GM18519 (cell line): ENCODE data around the gene ZNF260.
A peak's percentile ranks its signal among the peaks of the same experiment; 100 is the strongest.
"Not testable (repeated sequence)": the region's sequence is repeated elsewhere in the genome, so short reads cannot be mapped to it uniquely, and the experiment has no call there.

Experiments used
- ATAC-seq: cut with Tn5 transposase; IDR thresholded peaks from one replicate; pipeline ENCODE4 v1.9.1; 2021; ENCODE audit warnings: mild to moderate bottlenecking, moderate library complexity; ENCODE audit not compliant: unreplicated experiment, low FRiP score

The ZNF260 gene

DNA sequence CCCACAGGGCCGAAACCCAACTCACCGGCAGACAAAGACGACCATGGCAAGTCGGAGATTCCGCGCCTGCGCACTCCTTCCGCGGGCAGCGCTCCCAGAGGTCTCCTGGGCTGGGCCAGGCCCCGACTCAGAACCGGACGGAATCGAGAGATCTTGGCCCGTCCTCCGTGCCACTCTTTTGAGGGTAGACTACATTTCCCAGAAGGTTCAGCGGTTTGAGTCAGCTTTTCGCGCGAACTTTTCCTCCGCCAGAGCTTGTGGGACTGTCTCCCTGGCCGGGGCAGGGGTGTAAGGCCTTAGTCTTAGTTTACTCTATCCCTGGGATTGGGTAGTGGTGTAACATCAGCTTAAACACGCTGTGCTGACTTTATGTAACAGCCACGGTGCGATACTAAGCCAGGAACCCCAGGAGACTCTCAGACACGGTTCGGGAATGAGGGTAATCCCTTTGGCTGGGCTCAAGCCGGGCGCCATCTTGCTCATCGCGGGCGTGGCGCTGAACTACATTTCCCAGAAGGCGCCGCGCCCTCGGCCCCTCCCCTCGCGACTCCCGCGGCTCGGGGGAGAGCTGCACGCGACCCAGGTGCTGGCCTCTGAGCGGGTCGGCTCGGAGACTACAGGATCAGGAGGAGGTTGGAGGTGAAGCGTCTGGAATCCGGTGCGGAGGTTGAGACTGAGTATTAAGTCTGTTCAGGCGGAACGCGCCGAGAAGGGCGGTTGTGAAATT, at the start of gene ZNF260:
ZNF260 (minus strand) TSS at position 78 of the 727 bp plus-strand sequence. CDS start 13,033 bp downstream, outside the sequence.
- ATAC-seq, result peak; percentile 77

DNA sequence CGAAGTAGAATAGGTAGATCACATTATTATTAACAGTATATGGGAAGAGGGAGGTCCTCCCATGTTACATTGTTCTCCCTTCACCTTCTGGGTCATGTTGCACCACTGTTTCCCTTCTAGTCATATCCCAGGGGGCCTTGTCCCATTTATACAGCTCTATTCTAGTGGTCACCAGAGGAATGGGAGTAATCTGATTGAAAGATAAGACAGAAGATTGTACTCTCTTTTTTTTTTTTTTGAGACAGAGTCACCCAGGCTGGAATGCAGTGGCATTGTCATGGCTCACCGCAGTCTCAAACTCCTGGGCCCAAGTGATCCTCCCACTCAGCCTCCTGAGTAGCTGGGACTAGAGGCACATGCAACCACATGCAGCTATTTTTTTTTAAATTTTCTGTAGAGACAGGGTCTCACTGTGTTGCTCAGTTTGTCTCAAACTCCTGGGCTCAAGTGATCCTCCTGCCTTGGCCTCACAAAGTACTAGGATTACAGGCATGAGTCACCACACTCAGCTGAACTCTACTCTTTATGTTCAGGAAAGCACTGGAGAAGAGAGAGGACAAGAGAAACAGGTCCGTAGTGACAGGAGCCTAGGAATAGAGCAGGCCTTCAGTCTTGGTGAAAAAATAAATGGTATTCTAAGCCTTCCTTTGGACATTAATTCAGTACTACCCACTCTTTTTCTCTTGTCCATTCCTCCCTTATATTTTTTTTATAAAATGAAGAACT, 49.4 kb upstream of the ZNF260 start:
- no peak for ATAC-seq

DNA sequence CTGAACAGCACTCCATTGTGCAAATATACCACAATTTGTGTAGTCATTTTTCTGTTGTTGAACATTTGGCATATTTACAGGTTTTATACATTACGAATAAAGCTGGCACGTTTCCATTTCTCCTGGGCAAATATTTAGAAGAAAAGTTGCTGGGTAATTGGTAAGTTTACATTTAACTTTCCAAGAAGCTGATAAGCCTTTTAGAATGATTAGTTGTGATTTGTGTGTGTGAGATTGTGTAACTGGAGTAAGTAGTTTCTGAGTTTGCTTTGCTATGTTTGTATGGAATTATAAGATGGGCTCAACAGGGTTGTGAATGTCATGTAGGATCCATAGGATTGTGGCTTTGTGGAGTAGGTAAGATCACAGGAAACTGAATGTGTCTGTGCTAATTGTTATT, 46.7 kb upstream of the ZNF260 start:
- no peak for ATAC-seq

DNA sequence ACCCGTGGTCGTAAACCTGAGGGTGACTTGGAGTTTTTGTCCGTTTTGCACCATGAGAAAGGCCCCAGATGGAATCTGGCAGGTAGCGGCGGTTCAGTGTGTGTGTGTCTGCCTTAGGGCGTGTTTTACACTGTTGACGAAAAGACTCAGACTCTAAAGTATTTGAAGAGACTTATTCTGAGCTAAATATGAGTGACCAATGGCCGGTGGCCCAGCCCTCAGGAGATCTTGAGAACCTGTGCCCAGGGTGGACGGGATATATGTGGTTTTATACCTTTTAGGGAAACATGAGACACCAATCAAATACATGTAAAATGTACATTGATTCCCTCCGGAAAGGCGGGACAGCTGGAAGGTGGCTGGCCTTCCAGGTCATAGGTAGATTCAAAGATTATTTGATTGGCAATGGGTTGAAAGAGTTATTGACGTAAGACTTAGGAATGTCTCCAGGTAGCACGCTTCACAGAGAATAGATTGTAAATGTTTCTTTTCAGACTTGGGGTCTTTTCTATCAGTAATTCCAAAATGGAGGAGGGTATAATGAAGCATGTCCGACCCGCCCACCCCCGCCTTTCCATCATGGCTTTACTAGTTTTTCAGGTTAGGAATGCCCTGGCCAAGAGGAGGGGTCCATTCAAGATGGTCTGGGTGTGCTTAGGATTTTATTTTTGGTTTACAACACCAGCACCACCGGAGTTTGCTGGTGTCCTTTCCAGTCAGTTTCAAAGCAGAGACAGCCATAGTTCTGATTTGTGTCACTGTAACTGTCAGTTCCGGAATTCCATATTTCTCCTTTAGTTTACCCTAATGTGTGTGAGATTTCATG, 46.0 kb upstream of the ZNF260 start:
- ATAC-seq, result no peak

DNA sequence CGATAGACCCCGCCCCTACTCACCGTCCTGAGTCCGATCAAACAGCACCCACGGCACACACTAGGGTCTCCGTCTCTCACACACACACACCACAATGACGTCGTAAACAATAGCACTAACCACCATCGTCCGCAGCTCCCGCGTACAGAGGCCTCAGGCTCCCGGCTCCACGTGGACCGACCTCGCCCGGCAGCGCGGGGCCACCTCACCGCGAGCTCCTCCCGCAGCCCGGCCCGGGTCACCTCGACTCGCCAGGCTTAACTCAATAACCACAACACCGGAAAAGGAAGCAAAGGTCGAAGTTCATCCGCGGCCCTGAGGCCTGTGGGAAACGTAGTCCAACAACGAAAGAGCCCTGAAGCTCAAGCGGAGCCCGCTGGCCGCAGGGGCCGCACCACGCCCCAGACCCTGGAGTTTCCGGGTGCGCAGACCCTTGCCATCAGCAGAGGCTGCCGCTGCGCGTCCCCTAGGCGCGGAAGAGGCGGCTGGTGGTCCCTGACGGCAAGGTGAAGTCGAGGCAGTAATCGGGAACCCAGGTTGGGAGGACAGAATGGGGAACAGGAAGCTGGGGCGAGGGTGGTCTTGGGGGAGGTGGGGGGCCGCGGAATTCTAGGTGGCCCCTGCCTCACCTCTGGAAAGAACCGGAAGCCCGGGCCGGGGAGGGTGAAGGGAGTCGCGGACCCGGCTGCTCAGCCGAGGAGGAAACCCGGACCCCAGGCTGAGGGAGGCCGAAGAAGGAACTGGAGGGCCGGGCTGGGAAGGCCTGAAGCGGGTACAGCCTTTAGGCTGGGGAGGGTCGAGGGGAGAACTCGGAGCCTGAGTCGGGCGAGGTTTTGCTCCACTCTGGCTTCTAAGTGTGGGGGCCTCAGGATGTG, 45.2 kb upstream of the ZNF260 start, which contains the start of gene ZNF529:
ZNF529 (minus strand) TSS at position 273 of the 875 bp plus-strand sequence. CDS start 946 bp downstream, outside the sequence.
- peak; percentile 82 for ATAC-seq

DNA sequence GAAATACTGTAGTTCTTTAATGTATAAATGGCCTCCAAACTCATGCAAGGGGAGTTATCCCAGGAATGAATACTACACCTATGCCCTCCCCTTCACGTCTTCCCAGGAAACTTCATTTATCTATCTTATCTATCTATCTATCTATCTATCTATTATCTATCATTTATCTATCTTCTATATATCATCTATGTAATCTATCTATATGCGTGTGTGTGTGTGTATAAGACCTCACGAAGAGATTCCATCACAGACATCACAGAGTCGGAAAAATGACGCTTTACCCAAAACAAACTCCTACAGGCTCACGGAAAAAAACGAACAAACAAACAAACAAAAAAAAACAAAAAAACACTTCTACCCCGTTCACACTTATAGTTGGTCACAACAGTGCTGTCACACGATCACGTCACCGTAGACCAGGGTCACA, 44.5 kb upstream of the ZNF260 start:
- ATAC-seq, result no peak

DNA sequence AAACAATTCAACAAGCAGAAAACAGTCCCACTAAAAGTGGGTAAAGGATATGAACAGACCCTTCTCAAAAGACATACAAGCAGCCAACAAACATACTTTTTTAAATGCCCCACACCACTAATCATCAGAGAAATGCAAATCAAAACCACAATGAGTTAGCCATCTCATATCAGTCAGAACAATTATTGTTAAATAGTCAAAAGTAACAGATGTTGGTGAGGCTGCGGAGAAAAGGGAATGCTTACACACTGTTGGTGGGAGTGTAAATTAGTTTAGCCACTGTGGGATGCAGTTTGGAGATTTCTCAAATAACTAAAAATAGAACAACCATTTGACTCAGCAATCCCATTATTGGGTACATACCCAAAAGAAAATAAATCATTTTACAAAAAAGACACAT, 36.3 kb upstream of the ZNF260 start:
- no peak for ATAC-seq

DNA sequence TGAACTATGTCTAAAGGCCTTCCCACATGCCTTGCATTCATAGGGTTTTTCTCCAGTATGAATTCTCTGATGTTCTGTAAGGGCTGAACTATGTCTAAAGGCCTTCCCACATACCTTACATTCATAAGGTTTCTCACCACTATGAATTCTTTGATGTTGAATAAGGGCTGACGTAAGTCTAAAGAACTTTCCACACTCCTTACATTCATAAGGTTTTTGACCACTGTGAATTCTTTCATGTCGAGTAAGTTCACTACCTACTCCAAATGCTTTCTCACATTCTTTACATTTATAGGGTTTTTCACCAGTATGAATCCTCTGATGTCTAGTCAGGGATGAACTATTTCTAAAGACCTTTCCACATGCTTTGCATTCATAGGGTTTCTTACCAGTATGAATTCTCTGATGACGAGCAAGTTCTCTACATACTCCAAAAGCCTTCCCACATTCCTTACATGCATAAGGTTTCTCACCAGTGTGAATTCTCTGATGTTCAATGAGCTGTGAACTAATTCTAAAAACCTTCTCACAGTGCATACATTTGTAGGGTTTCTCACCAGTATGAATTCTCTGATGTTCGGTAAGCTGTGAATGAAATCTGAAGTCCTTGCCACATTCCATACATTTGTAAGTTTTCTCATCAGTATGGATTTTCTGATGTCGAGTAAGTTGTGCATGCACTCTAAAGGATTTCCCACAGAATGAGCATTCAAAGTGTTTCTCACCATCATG, 19.1 kb upstream of the ZNF260 start:
- ATAC-seq, result no peak

DNA sequence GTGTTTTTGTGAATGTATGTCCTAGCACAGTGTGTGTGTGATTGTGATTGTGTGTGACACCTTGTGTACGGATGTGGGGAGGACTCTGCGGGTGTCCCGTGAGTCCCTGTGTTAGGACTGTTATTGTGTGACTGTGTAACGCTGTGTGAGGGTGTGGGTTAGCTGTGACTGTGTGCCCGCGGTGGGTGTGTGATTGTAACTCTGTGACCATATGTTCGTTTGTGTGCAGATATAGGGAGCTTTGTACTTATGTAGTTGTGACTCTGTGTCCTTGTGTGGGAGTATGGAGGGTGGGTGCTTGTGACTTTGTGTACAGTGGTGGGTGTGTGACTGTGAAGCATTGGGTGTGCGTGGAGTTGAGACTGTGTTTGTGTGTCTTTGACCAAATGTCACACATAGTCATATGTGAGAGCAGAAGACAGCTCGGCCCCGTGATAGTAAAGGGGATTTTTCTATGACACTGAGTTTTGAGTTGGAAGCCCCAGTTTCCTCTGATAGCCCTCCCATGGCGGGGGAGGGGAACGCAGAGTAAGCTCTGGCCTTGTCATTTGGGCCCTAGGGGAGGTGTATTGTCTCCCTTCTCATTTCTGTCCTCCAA, 949 bp upstream of the ZNF260 start:
- peak; percentile 15 for ATAC-seq

DNA sequence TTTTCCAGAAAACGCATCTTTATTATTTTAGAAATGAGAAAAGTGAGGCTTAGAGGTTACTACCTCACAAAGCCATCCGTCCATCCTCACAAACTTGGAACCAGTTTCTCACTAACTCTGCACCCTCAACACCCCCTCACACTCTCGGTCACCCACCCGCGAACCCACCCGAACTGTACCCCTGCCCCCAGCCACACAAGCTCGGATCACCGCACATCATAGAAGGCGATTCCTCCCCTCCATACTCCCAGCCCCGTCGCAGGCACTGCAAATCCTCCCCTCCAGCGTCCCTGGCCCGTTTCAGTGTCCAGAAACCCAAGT, 238 bp downstream of the ZNF260 start:
- no peak for ATAC-seq

DNA sequence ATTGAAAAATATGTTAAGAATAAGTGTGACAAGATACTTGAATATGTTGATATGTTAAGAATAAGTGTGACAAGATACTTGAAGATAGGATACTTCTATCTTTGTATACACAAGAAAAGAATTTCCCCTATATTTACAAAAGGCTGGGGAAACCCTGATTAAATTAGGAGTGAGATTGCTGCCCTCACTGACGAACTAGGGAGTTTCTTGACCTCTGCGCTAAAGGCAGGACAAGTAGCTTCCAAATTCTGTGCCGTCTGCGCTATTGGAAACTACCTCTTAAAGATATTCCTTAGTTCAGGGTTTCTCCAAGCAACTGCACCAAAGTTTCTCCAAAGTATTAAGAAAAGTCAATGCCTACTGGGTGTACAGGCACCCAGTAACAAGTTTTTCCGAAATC, 730 bp downstream of the ZNF260 start:
- ATAC-seq, result no peak

DNA sequence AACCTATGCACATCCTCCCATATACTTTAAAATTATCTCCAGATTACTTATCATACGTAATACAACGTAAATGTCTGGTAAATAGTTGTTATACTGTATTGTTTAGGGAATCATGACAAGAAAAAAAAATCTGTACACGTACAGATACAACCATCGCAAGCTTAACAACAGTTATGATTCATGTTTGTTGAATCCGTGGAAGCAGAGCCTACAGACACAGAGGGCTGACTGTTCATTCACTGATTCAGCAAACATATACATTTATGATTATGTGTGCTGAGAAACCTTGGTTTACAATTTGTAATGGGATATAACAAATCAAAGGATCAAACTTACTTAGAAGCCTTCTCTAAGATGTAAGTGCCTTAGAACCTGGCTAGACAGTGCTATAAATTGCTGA, 1.5 kb downstream of the ZNF260 start:
- ATAC-seq, result no peak

DNA sequence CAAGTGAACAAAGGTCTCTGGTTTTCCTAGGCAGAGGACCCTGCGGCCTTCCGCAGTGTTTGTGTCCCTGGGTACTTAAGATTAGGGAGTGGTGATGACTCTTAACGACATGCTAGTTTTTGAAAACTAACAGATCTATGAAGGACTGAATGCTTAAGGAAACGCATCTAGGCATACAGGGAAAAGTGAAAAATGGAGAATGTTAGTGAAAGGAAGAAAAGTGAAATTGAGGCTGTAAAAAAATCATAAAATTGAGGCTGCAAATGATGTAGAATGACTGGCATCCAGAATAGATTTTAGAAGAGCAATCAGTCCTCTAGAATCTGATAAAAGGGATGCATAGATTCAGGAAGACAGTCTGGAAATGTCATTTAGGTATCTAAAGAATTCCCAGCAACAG, 3.5 kb downstream of the ZNF260 start:
- ATAC-seq, result no peak

DNA sequence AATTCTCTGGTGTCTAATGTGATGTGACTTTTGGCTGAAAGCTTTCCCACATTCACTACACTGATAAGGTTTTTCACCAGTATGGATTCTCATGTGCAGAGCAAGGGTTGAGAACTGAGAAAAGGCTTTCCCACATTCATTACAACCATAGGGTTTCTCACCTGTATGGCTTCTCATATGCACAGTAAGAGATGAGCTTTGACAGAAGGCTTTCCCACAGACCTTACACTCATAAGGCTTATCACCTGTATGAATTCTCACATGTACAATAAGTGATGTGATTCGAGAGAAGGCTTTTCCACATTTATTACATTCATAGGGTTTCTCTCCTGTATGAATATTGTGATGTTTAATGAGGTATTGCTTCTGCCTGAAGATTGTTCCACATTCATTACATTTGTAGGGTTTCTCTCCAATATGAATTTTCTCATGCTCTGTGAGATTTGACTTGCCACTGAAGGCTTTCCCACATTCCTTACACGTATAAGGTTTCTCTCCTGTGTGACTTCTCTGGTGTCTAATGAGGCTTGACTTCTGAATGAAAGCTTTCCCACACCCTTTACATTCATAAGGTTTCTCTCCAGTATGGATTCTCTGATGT, 14.0 kb downstream of the ZNF260 start:
- no peak for ATAC-seq

DNA sequence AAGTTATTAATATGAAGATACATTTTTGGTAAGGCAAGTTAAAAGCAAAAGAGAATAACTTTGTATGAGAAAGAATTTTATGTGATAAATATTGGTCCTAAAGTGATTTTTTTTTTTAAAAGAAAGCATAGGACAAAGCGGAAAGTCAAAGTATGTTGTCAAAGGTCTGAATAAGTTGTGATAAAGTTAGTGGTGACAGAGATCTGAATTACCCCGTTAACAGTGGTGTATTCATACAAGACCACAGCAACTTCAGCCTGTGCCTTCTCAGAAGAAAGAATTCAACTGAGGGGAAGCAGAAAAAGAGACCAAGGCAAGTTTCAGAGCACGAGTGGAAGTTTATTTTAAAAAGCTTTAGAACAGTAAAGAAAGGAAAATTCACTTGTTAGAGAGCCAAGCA, 19.7 kb downstream of the ZNF260 start:
- no peak for ATAC-seq

DNA sequence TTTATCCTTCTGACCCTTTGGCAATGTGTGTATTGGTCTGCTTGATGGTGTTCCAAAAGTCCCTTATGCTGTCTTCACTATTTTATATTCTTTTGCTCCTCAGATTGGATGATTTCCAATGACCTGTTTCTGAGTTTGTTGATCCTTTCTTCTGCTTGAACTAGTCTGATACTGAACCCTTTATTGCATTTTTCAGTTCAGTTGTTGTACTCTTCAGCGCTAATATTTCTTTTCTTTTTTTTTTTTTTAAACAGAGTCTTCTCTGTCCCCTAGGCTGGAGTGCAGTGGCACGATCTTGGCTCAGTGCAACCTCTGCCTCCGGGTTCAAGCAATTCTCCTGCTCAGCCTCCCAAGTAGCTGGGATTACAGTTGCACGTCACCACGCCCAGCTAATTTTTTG, 26.1 kb downstream of the ZNF260 start:
- no peak for ATAC-seq

DNA sequence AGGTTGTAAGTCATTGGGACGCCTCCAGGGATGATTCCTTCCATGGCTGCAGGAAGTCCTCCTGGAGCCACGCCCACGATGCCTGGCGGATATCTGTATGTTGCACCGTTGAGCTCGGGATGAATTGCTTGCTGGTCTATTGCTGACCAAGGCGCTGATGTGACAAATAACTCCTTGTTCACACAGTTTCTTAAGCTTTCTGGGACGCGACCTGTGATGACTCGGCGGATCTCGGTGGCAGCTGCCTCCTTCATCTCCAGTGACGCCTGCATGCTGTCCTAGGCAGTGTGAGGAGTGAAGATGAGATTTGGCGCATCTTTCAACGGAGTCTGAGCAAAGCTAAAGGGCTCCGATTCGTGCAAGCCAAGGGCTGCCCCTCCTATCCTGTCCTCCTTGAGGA, 31.1 kb downstream of the ZNF260 start:
- no peak for ATAC-seq

DNA sequence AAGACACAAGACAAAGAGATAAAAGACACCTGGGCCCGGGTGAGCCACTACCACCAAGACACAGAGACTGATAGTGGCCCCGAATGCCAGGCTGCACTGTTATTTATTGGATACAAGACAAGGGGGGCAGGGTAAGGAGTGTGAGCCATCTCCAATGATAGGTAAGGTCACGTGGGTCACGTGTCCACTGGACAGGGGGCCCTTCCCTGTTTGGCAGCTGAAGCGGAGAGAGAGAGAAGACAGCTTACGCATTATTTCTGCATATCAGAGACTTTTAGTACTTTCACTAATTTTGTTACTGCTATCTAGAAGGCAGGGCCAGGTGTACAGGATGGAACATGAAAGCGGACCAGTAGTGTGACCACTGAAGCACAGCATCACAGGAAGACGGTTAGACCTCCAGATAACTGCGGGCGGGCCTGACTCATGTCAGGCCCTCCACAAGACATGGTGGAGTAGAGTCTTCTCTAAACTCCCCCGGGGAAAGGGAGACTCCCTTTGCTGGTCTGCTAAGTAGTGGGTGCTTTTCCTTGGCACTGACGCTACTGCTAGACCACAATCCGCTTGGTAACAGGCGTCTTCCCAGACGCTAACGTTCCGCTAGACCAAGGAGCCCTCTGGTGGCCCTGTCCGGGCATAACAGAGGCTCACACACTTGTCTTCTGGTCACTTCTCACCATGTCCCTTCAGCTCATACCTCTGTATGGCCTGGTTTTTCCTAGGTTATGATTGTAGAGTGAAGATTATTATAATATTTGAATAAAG, 35.2 kb downstream of the ZNF260 start:
- not testable (repeated sequence) for ATAC-seq
